NT2/D1 (cell line): ENCODE data around the gene ATXN7L2.

Experiments
- YY1 ChIP-seq: IDR thresholded peaks from 2 replicates; pipeline ENCODE4 v1.6.1; 2011; ENCODE audit not compliant: insufficient read length, insufficient read depth
- ZNF274 ChIP-seq: IDR thresholded peaks from 2 replicates; pipeline ENCODE4 v1.6.1; 2011; ENCODE audit warnings: mild to moderate bottlenecking, low read depth, low read length

GRCh38 chr1:109447524-109447923 is 36.2 kb upstream of the ATXN7L2 start:
- no peak for TF ChIP-seq YY1
- no peak for TF ChIP-seq ZNF274
